HFFc6 (cell line): ENCODE data around the gene TIMM10. TPM values are rescaled to one million over a fixed set of nuclear protein-coding genes. Genes with fewer than 3 reads are reported as not detected.
A peak's percentile ranks its signal among the peaks of the same experiment; 100 is the strongest.

Source experiments
- DNase-seq: peaks from one replicate; pipeline ENCODE4 v3.0.0-alpha.2; 2018
- H3K27ac Mint-ChIP-seq: 2 replicates; pipeline ENCODE4 v1.8.0; 2020; ENCODE audit warnings: mild to moderate bottlenecking, mixed read lengths
- H3K27me3 Mint-ChIP-seq: 2 replicates; pipeline ENCODE4 v1.8.0; 2021; ENCODE audit warnings: mild to moderate bottlenecking, moderate library complexity, mixed read lengths; ENCODE audit not compliant: insufficient read depth
- H3K36me3 Mint-ChIP-seq: 2 replicates; pipeline ENCODE4 v1.8.0; 2021; ENCODE audit warnings: low read depth, mixed read lengths
- H3K4me1 Mint-ChIP-seq: 2 replicates; pipeline ENCODE4 v1.8.0; 2020; ENCODE audit warnings: low read depth, mixed read lengths
- H3K4me3 Mint-ChIP-seq: 2 replicates; pipeline ENCODE4 v1.8.0; 2020; ENCODE audit warnings: mild to moderate bottlenecking, moderate library complexity, mixed read lengths
- H3K9me3 Mint-ChIP-seq: 2 replicates; pipeline ENCODE4 v1.8.0; 2020; ENCODE audit warnings: mild to moderate bottlenecking, mixed read lengths
- CTCF ChIP-seq: fragments of 200-600 bp; sonication (generic); IDR thresholded peaks from 2 replicates; pipeline ENCODE4 v1.5.0; 2021; ENCODE audit warnings: antibody characterized with exemption, mild to moderate bottlenecking
- total RNA-seq, 6 experiments: library from RNA; stranded (reverse); fragmentation: NEBNext Ultra II Directional; extraction: Animal tissue kit (Norgen Biotek cat#: 25700); gene quantifications; 2 replicates in 1 of 6; 3 replicates in 5 of 6; pipeline ENCODE4 v1.2.3, GENCODE V29; 2021

Gene TIMM10
- total RNA-seq, 6 experiments from 2014 or later: 43.6 to 72.9 (median 58.4) TPM

GRCh38 chr11:57547854-57548377, 17.4 kb upstream of the TIMM10 start:
- Mint-ChIP-seq H3K9me3 (no peaks in the 10 kb centered on the region), H3K4me3 (no peak overlapping the region), H3K4me1 (peaks cover 10% of the 10 kb centered on the region), H3K27me3 (peaks cover 7% of the 10 kb centered on the region), H3K36me3 (peaks cover 11% of the 10 kb centered on the region), H3K27ac (no peak overlapping the region)
- TF ChIP-seq CTCF: no peak
- DNase-seq: no peak

DNA sequence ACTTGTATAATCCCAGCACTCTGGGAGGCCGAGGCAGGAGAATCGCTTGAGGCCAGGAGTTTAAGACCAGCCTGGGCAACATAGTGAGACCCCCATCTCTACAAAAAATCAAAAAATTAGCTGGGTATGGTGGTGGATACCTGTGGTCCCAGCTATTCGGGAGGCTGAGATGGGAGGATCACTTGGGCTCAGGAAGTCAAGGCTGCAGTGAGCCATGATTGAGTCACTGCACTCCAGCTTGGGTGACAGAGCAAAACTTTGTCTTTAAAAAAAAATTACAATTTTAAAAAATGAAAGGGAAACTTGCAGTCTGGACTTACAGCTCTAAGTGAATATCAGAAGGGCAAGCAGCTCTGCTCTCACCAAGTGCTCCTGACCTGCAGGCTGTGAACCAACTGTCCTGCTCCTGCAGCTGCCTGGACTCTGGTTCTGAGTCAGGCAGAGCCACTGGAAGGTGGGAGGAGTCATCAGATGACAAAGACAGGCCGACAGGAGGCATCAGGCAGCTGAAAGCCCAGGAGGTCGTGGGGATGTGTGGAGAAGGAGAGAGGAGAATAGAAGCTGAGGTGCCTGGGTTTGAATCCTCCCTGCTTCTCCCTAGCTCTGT, 16.4 kb upstream of the TIMM10 start:
- TF ChIP-seq CTCF: peak; percentile 40; the same call in 1 of the 2 replicates
- DNase-seq: peak; percentile 61
- no peak overlapping the region for H3K4me3 Mint-ChIP-seq

GRCh38 chr11:57546451-57546850, 15.9 kb upstream of the TIMM10 start:
- TF ChIP-seq CTCF: no peak
- H3K9me3 Mint-ChIP-seq: no peaks in the 10 kb centered on the region

More for the DNA sequence above, 16.4 kb upstream of the TIMM10 start:
- Mint-ChIP-seq H3K9me3 (no peaks in the 10 kb centered on the region), H3K36me3 (peaks cover 2% of the 10 kb centered on the region; the same call in 1 of the 2 replicates), H3K27ac (0 out of 2 replicates have a peak overlapping the region, but pooled peaks have one; percentile 16), H3K27me3 (peaks cover 15% of the 10 kb centered on the region), H3K4me1 (peaks cover 10% of the 10 kb centered on the region)

GRCh38 chr11:57545883-57546282, 15.3 kb upstream of the TIMM10 start:
- TF ChIP-seq CTCF: no peak
- Mint-ChIP-seq H3K4me3 (no peak overlapping the region), H3K27me3 (peaks cover 24% of the 10 kb centered on the region), H3K27ac (no peak overlapping the region), H3K4me1 (peaks cover 10% of the 10 kb centered on the region), H3K9me3 (no peaks in the 10 kb centered on the region), H3K36me3 (no peaks in the 10 kb centered on the region)
- DNase-seq: no peak

More at GRCh38 chr11:57546451-57546850, 15.9 kb upstream of the TIMM10 start:
- Mint-ChIP-seq H3K4me3 (no peak overlapping the region), H3K27me3 (peaks cover 19% of the 10 kb centered on the region), H3K27ac (no peak overlapping the region), H3K36me3 (no peaks in the 10 kb centered on the region), H3K4me1 (peaks cover 10% of the 10 kb centered on the region)
- no peak for DNase-seq

- no peak for TF ChIP-seq CTCF
- Mint-ChIP-seq H3K9me3 (no peaks in the 10 kb centered on the region), H3K27me3 (peaks cover 26% of the 10 kb centered on the region), H3K4me3 (no peak overlapping the region), H3K4me1 (peaks cover 13% of the 10 kb centered on the region), H3K27ac (no peak overlapping the region), H3K36me3 (no peaks in the 10 kb centered on the region)
- no peak for DNase-seq
These were observed 14.0 kb upstream of the TIMM10 start for GRCh38 chr11:57544566-57544965.
